HepG2 (cell line): ENCODE measurements around the gene THOC5. TPM values are rescaled to one million over a fixed set of nuclear protein-coding genes. Genes with fewer than 3 reads are reported as not detected.

Source experiments
- ARID2 ChIP-seq: sonication (generic); formaldehyde crosslinking; IDR thresholded peaks from 2 replicates; pipeline ENCODE4 v1.8.1; 2022; ENCODE audit warnings: mild to moderate bottlenecking, missing genetic modification reagents, borderline replicate concordance
- EEA1 ChIP-seq: sonication (generic); formaldehyde crosslinking; IDR thresholded peaks from 2 replicates; pipeline ENCODE4 v1.5.1; 2020; ENCODE audit warnings: mild to moderate bottlenecking, missing genetic modification reagents, borderline replicate concordance
- FOXO1 ChIP-seq: sonication (generic); formaldehyde crosslinking; IDR thresholded peaks from 2 replicates; pipeline ENCODE4 v1.4.0; 2020; ENCODE audit warnings: missing genetic modification reagents
- HDAC1 ChIP-seq: sonication (generic); formaldehyde crosslinking; IDR thresholded peaks from 2 replicates; pipeline ENCODE4 v1.5.1; 2020; ENCODE audit warnings: mild to moderate bottlenecking, missing genetic modification reagents
- HOXD1 ChIP-seq: sonication (generic); formaldehyde crosslinking; IDR thresholded peaks from 2 replicates; pipeline ENCODE4 v1.5.0; 2020; ENCODE audit warnings: missing genetic modification reagents
- IKZF4 ChIP-seq: sonication (generic); formaldehyde crosslinking; IDR thresholded peaks from 2 replicates; pipeline ENCODE4 v1.5.1; 2020; ENCODE audit warnings: borderline replicate concordance, mild to moderate bottlenecking, low read depth, missing genetic modification reagents; ENCODE audit errors: not compliant biosample characterization
- KAT7 ChIP-seq: IDR thresholded peaks from 2 replicates; pipeline ENCODE4 v1.6.1; 2018; ENCODE audit warnings: borderline replicate concordance, missing compliant biosample characterization
- KMT2B ChIP-seq: IDR thresholded peaks from 2 replicates; pipeline ENCODE4 v1.6.1; 2016; ENCODE audit warnings: missing genetic modification reagents, missing compliant biosample characterization
- MAF1 ChIP-seq: sonication (generic); formaldehyde crosslinking; IDR thresholded peaks from 2 replicates; pipeline ENCODE4 v1.5.0; 2020; ENCODE audit warnings: missing genetic modification reagents, borderline replicate concordance
- MAFK ChIP-seq, 2 experiments: IDR thresholded peaks in 1 of 2; conservative IDR thresholded peaks in 1 of 2; 2 replicates each; pipeline ENCODE4 v1.6.1; 2011; ENCODE audit warnings: improper control_type of control experiment in 2 of 2, low read length in 2 of 2
- RBAK ChIP-seq: sonication (generic); formaldehyde crosslinking; IDR thresholded peaks from 2 replicates; pipeline ENCODE4 v1.5.1; 2020; ENCODE audit warnings: mild to moderate bottlenecking, missing genetic modification reagents
- RELA ChIP-seq: sonication (generic); formaldehyde crosslinking; IDR thresholded peaks from 2 replicates; pipeline ENCODE4 v1.4.0; 2020; ENCODE audit warnings: missing genetic modification reagents
- REST ChIP-seq, 2 experiments: IDR thresholded peaks; 2 replicates each; pipeline ENCODE4 v1.6.1; 2011 to 2012; ENCODE audit warnings: low read length in 2 of 2, borderline replicate concordance in 1 of 2, low read depth in 1 of 2, mild to moderate bottlenecking in 1 of 2, moderate library complexity in 1 of 2
- RNF2 ChIP-seq: fragments of 450-650 bp; conservative IDR thresholded peaks from 2 replicates; pipeline ENCODE4 v1.6.1; 2016; ENCODE audit warnings: low read depth
- STAG1 ChIP-seq: sonication (generic); formaldehyde crosslinking; IDR thresholded peaks from 2 replicates; pipeline ENCODE4 v1.4.0; 2020; ENCODE audit warnings: missing genetic modification reagents
- TSC22D2 ChIP-seq: sonication (generic); formaldehyde crosslinking; IDR thresholded peaks from 2 replicates; pipeline ENCODE4 v1.5.1; 2020; ENCODE audit warnings: missing genetic modification reagents, mild to moderate bottlenecking, borderline replicate concordance
- ZKSCAN1 ChIP-seq: fragments of 150-350 bp; IDR thresholded peaks from 2 replicates; pipeline ENCODE4 v1.6.1; 2014; ENCODE audit warnings: low read length
- ZKSCAN8 ChIP-seq: IDR thresholded peaks from 2 replicates; pipeline ENCODE4 v1.6.1; 2016; ENCODE audit warnings: borderline replicate concordance, missing genetic modification reagents, missing compliant biosample characterization
- ZNF180 ChIP-seq: sonication (generic); formaldehyde crosslinking; IDR thresholded peaks from 2 replicates; pipeline ENCODE4 v1.4.0; 2020; ENCODE audit warnings: low read depth, missing genetic modification reagents, borderline replicate concordance
- ZNF350 ChIP-seq: sonication (generic); formaldehyde crosslinking; IDR thresholded peaks from 2 replicates; pipeline ENCODE4 v1.4.0; 2020; ENCODE audit warnings: mild to moderate bottlenecking, low read depth, missing genetic modification reagents, borderline replicate concordance
- ZNF382 ChIP-seq: sonication (generic); formaldehyde crosslinking; IDR thresholded peaks from 2 replicates; pipeline ENCODE4 v1.5.0; 2020; ENCODE audit warnings: missing genetic modification reagents, mild to moderate bottlenecking, borderline replicate concordance
- ZNF766 ChIP-seq: sonication (generic); formaldehyde crosslinking; IDR thresholded peaks from 2 replicates; pipeline ENCODE4 v1.5.0; 2020; ENCODE audit warnings: missing genetic modification reagents, borderline replicate concordance
- ZNF770 ChIP-seq: sonication (generic); formaldehyde crosslinking; IDR thresholded peaks from 2 replicates; pipeline ENCODE4 v1.5.0; 2020; ENCODE audit warnings: mild to moderate bottlenecking, missing genetic modification reagents
- ZSCAN21 ChIP-seq: sonication (generic); formaldehyde crosslinking; IDR thresholded peaks from 2 replicates; pipeline ENCODE4 v1.8.0; 2022; ENCODE audit warnings: mild to moderate bottlenecking, missing genetic modification reagents, moderate library complexity, borderline replicate concordance
- polyA plus RNA-seq, 8 experiments: library from polyadenylated mRNA; depleted of rRNA in 3 of 8; stranded (reverse) in 7 of 8; unstranded in 1 of 8; fragments of >200 nt; fragmentation: Illumina TruSeq in 4 of 8; extraction: Trizol in 4 of 8; gene quantifications; 2 replicates each; pipeline versions ENCODE4 v1.2.1 to v1.2.3, GENCODE V29; 2011 to 2016; ENCODE audit warnings: low read depth in 4 of 8, missing spikeins in 1 of 8, mixed read lengths in 1 of 8; ENCODE audit not compliant: insufficient read depth in 1 of 8
- total RNA-seq, 5 experiments: library from RNA; depleted of rRNA; stranded (reverse); fragments of >200 nt; fragmentation: Illumina TruSeq; extraction: Trizol; gene quantifications; 2 replicates each; pipeline ENCODE4 v1.2.3, GENCODE V29; 2016; ENCODE audit warnings: low read depth in 1 of 5

Gene THOC5
- total and polyA plus RNA-seq, 2 of the 13 experiments (the other 11 are each of a cell fraction or from before 2014, with no cell fraction given) = 45.8 to 46.7 TPM

DNA sequence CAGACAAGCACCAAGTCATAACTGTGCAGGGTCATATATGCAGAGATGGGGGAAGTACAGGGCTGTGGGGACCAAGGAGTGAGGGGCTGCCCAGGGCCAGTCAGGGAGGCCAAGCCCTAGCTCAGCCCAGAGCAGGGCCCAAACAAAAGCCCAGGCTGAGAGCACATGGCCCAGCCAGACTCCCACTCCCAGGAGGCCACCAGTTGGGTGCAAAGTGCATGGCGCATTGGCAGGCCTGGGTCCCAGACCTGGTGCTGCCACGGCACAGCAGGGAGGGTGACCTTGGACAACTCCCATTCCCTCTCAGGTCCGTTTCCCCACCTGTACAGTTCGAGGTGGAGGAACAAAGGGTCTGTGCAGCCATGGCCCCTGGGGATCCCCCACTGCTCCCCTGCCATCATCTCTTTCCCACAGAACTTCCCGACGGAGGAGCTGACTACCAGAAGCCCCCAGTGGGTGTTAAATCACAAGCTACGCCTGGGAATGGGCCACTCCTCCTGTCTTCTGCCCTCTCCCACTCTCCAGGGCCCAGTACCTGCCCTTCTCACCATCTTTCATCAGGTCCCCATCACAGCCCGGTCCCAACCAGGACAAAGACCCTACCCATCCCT is 26.7 kb upstream of the THOC5 start (continued):
- TF ChIP-seq ZKSCAN1 = no peak
- TF ChIP-seq ZNF180 (CRISPR knock-in tag) = no peak
- TF ChIP-seq KMT2B (CRISPR knock-in tag) = peak; percentile 62
- 0 out of 2 replicates have a peak, but pooled peaks have one; percentile 44 for TF ChIP-seq RBAK
- TF ChIP-seq MAFK (conservative IDR thresholded peaks at IDR 0.05 in 1 of 2, IDR thresholded peaks at IDR 0.05 in 1 of 2; ENCODE audit: low read length in 2 of 2) = no peak
- TF ChIP-seq ZNF766 (CRISPR knock-in tag) = no peak; the same call in 1 of the 2 replicates
- TF ChIP-seq ZNF770 (CRISPR knock-in tag) = peak; percentile 78
- peak; percentile 81; the same call in 1 of the 2 replicates for TF ChIP-seq ARID2 (CRISPR knock-in tag)
- peak; percentile 78; the same call in 1 of the 2 replicates for TF ChIP-seq ZKSCAN8 (CRISPR knock-in tag)
- peak; percentile 50; the same call in 1 of the 2 replicates for TF ChIP-seq FOXO1 (CRISPR knock-in tag)
- peak in 1 of 2 experiments; percentile 67; a peak in 2 of 4 replicates for TF ChIP-seq REST (IDR thresholded peaks at IDR 0.05; ENCODE audit: borderline replicate concordance in 1 of 2, low read depth in 1 of 2, low read length in 2 of 2)
- TF ChIP-seq RELA (CRISPR knock-in tag) = 0 out of 2 replicates have a peak, but pooled peaks have one; percentile 39
- peak; percentile 79; the same call in 1 of the 2 replicates for TF ChIP-seq ZNF350 (CRISPR knock-in tag)
- TF ChIP-seq HOXD1 (CRISPR knock-in tag) = no peak
- no peak; the same call in 1 of the 2 replicates for TF ChIP-seq EEA1
- TF ChIP-seq ZSCAN21 (CRISPR knock-in tag) = no peak; the same call in 1 of the 2 replicates
- TF ChIP-seq MAF1 (CRISPR knock-in tag) = 0 out of 2 replicates have a peak, but pooled peaks have one; percentile 29
- TF ChIP-seq HDAC1 (CRISPR knock-in tag) = peak; percentile 47; the same call in 1 of the 2 replicates
- no peak for TF ChIP-seq STAG1 (CRISPR knock-in tag)
- peak; percentile 22; the same call in 1 of the 2 replicates for TF ChIP-seq TSC22D2 (CRISPR knock-in tag)
- peak; percentile 88; the same call in 1 of the 2 replicates for TF ChIP-seq KAT7 (CRISPR knock-in tag)
- TF ChIP-seq ZNF382 (CRISPR knock-in tag) = no peak
- TF ChIP-seq IKZF4 = no peak
- TF ChIP-seq RNF2 = peak; percentile 87
